AG09319 (cell line): ENCODE results near the gene PRRC2A.

Source experiments
- DNase-seq: peaks from one replicate; pipeline ENCODE4 v3.0.0-alpha.2; 2010; ENCODE audit warnings: low read depth; ENCODE audit errors: extremely low read depth
- CTCF ChIP-seq: IDR thresholded peaks from 2 replicates; pipeline ENCODE4 v1.5.1; 2011; ENCODE audit warnings: low read depth, mild to moderate bottlenecking, inconsistent platforms, low read length, moderate library complexity

Gene PRRC2A

GRCh38 chr6:31575952-31576685, 44.4 kb upstream of the PRRC2A start:
- TF ChIP-seq CTCF = no peak
- no peak for DNase-seq

- TF ChIP-seq CTCF = no peak
- DNase-seq = no peak
Measured at GRCh38 chr6:31576897-31577578, 43.5 kb upstream of the PRRC2A start.

GRCh38 chr6:31577579-31577966, 42.9 kb upstream of the PRRC2A start:
- DNase-seq = no peak
- no peak for TF ChIP-seq CTCF

GRCh38 chr6:31578184-31579118, 42.1 kb upstream of the PRRC2A start:
- no peak for TF ChIP-seq CTCF
- DNase-seq = no peak

GRCh38 chr6:31579119-31579505, 41.4 kb upstream of the PRRC2A start:
- no peak for DNase-seq
- TF ChIP-seq CTCF = no peak

GRCh38 chr6:31579546-31580437, 40.7 kb upstream of the PRRC2A start:
- no peak for DNase-seq
- no peak for TF ChIP-seq CTCF
